ENCODE data around the gene MIER1.

Gene MIER1

DNA sequence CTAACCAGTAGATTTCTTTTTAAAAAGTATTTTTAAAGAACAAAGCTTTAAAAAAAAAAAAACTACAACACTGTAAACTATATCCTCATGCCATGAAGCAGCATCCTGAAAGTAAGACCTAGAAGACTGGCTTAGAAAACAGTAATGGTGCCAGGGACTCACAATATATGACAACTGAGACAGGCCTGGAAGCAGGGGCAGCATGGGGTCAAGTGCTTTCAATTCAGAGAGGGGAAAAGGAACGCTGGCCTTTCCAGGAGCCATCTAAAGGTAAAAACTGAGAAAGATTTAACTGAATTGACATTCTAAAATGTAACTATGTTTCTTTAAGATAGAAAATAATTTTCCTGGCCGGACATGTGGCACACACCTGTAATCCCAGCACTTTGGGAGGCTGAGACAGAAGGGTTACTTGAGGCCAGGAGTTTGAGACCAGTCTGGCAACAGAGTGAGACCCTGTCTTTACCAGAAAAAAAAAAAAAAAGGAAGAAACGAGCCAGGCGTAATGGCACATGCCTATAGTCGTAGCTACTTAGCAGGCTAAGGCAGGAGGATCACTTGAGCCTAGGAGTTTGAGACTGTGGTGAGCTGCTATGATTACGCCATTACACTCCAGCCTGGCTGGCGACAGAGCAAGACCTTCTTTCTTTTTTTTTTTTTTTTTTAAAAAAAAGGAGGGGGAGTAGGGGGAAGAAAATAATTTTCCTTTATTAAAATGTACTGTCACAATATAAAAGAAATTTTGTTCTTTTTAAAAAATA, 75.0 kb downstream of the MIER1 start:
- no peak for DNase-seq (ENCODE audit: low read depth)

DNA sequence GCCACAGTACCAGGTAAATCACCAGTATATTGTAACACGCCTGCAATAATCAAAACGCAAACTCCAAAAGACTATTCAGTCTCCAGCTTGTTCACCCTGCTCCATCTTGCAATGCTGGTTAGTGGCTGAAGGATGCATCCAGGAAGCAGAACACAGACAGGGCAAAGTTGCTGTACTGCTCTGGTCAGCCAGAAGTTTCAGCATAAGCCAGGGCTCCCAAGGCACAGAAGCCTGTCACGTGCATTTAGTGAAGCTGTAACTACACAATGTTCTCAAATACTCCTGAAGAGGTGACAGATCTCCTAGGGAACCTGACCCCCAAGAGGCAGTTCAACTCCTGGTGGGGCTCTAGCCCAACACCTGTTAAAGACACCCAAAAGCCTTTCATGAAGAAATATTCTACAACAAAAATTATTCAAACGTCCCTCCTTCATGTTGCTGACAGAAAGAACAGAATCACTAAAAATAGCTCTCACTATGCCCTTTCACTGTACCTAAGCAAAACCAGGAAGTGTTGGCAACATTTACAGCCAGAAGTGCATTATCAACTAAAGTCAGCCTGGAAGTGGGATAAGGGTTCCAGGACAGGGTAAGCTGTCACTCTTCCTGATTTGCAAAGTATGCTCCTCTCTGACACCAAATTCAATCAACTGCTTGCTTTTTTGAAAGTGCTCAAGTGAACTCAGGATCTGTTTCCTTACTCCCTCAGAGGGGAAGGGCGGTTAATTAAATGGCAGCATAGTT, 77.1 kb downstream of the MIER1 start:
- no peak for DNase-seq (ENCODE audit: low read depth)

DNA sequence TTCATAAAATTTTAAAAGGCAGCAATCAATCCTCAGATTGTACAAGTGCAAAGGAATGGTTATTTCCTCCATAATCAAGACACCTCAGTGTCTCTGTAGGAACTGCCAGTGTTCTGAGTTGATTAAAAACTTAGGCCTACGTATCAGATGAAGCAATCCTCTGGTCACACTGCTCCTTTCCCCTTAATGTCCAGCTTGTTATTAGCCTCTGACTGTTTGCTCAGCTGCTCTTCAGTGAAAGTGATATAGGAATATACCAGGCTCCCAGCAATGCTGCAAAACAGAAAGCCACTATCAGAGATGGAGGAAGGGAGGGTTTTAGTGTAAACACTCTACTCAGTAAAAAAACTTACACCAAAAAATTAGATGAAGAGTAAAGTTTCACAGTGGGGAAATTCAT, 79.4 kb downstream of the MIER1 start:
- no peak for DNase-seq (ENCODE audit: low read depth)

DNA sequence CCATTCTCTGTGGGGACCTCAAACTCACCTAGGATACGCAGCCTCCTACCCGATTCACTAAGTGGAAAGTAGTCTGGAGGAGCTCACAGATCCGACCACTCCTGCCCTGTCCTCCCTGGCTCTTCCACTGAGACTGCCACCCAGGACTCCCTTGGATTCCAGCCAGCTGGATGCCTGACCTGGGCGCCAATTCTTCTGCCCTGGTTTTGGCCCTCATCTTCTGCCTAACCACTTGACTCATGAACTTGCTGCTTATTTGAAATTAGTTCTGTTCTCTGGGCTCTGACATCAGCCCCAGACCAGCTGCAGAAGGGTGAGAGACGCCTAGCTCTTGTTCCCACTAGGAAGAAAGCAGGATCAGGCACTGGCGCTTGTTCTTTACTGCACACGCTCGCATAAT, 80.3 kb downstream of the MIER1 start:
- DNase-seq (ENCODE audit: low read depth) = no peak

DNA sequence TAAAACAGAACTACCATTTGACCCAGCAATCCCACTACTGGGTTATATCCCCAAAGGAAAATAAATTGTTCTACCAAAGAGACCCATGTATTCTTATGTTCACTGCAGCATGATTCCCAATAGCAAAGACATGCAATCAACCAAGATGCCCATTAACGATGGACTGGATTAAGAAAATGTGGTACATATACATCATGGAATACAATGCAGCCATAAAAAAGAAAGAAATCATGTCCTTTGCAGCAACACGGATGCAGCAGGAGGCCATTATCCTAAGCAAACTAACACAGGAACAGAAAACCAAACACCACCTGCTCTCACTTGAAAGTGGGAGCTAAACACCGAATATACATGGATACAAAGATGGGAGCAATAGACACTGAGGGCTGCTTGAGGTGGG, 85.0 kb downstream of the MIER1 start:
- no peak for DNase-seq (ENCODE audit: low read depth)

DNA sequence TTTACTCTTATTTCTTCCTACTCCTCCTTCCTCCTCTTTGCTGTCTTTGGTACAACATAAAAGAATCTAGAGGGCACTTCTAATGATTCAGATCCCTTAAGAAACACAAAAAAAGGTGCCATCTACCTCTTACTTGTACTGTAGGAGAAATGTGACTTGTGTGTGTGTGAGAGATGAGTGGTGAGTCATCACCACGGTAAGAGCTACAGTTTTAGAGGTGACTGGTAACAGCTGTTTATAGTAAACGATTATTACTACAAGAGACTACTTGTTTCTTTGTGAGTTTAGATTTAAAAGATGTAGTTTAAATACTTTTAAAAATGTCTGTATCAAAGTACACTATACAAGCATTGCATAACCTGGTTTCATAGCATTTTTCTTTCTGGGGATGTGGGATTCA, 88.8 kb downstream of the MIER1 start:
- no peak for DNase-seq (ENCODE audit: low read depth)

DNA sequence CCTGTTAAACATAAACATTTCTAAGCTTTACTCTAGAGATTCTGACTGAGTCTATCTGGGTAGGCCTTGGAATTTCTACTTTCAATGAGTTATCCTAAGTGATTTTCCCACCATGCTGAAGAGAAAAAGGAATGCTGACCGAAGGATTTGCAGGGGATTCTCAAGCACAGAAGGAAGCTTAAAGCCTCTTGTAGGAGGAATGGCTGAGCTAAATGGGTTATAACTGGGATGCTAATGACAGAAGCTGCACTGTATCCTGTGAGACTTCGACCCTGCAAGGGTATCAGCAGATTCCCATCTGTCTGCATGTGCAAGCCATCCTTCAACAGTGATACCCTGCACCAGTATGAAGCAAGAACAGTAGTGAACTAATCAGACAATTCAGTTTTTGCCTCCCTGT, 93.8 kb downstream of the MIER1 start:
- DNase-seq (ENCODE audit: low read depth) = no peak

DNA sequence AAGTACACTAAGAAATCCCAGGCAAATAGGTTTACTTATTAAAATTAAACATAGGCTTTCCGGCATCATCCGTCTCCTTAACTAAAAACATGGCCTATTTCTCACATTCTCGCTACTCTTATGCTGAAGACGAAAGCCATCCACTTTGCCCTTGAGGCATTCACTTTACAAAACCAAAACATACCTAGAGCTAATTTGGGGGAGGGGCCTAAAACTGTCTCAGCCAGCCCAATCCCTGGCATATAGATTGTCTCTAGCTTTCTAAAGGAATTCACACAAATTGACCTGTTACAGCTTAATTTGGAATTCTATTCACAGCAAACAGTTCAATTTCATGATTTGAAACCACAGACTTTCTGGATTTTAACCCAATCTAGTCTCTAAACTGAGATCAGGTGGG, 94.3 kb downstream of the MIER1 start:
- no peak for DNase-seq (ENCODE audit: low read depth)

DNA sequence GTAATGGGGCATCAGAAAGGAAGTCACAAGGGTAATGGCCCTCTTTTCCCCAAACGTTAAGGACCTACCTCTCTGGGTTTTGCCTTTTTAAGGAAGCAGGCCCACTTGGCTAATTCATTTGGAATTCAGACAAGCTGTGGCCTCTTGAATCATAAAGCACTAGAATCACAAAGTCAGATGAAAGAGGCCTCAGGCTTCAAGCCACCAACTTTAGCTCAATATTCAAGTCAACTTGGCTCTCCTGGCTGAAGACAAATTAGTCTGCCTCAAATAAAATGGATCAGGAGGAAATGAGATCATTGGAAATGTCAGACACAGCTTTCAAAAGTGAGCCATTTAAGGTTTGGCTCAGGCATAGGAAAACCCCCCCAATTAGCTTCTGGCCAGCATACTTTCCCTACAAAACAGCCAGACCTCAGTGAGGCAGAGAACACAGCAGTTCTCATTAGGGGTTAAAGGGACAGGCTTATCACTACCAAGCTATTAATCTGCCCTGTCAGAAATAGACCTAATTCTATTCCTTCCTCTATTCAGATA, 94.9 kb downstream of the MIER1 start:
- DNase-seq (ENCODE audit: low read depth) = no peak

DNA sequence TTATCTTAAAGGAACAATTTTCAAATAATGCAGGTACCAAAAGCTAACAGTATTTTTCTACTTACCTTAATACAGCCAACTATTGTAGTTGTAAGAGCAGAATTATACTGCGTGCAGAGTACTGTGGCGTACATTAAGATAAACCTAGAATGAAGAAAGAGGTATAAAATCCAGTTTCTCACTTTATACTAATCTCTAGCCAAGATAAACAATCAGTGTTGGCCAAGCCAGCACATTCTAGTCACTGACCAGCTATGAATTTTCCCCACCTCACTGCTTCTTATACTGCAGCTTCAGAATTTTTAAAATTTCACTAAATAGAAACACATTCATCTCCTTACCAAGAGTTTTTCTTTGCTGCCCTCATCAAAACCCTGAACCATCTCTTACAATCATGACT, 95.5 kb downstream of the MIER1 start:
- no peak for DNase-seq (ENCODE audit: low read depth)

DNA sequence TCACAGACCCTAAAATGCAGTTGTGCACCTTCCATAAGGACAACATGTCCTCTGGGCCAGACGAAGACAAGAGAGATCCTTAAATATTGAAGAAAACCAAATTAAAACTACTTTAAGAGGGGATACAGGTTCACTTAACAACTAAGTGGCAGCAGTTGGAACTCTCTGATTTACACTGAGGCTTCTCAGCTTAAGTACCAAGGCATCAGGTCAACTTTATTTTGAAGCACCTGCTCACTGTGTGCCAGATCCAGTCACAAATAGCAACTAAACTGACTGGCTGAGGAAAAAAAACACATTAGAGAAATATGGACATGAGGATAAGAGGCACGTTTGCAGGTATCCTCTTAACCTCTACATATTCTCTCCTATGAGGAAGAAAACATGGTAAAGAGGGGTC, 96.0 kb downstream of the MIER1 start:
- DNase-seq (ENCODE audit: low read depth) = no peak

DNA sequence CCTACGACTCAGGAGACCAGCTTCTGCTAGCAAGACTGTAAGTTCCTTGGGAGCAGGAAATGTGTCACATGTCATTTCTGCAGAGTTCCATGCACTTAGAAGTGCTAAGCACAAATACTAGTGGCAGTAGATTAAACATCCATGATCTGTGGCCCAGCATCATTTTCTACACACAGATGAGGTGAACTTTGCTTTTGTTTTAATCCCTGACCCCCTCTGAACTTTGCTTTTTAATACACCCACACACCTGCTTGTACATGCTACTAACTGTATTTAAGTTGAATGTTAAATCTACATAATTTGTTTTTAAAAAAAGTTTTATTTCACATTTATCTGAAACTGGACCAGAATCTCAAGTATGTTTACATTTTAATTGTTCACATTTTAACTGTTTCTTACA, 104.7 kb downstream of the MIER1 start:
- no peak for DNase-seq (ENCODE audit: low read depth)

DNA sequence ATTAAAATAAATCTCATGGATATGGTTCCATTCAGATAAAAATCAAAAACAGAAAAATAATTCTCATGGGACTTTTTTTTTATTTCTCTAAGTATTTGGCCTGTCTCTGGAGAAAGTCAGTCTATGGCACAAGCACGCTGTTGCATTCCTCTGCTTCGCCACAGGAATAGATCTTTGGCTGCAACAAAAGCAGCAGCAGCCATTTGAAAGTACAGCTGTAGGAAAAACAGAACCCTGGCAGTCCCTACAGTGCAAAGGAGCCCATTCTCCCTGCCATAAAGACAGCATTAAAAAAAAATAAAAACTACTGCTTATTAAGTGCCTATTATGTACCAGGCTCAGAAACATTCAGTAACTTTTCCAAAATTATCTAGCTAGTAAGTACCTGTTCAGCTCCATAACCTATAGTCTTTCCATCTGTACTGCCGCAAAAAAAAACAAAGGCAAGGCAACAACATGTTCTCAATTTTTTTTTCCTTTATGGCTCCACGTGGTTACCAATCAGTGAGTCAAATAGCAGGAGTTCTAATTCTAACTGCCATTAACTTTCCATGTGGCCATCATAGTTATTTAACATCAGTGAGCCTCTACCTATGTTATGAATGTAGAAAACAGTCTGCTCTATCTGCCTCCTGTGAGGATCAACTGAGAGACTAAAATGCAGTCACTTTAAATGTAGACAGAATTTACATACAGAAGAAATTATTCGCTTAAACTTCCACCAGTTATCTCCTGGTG, 106.5 kb downstream of the MIER1 start:
- DNase-seq (ENCODE audit: low read depth) = no peak

DNA sequence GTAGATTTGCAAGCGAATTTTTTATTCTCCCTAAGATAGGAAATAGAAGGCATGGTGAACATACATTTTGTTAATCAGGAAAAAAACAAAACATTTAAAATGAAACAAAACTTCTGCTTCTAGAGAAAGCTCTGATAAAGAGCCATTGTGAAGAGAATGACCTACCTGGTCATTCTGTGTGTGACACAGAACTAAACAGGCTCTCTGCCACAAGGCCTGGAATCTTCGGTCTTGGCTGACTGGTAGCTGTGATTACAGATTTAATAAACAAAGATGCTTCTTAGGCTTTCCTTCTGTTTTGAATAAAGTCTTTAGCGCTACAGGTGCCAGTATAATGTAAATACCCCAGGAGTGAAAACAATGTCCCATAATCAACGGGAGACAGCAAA, 107.1 kb downstream of the MIER1 start:
- DNase-seq (ENCODE audit: low read depth) = no peak
